Ovary (tissue), 9 donors: ENCODE measurements around the gene PRR15L. TPM values are rescaled to one million over a fixed set of nuclear protein-coding genes. Genes with fewer than 3 reads are reported as not detected.
"Not testable (repeated sequence)": the region's sequence is repeated elsewhere in the genome, so short reads cannot be mapped to it uniquely, and the experiment has no call there.

Source experiments
- DNase-seq, 5 donors: peaks; one replicate each; pipeline ENCODE4 v3.0.0-alpha.2; 2019 to 2020
- H3K27ac ChIP-seq, 2 donors: fragments of 200-600 bp; one replicate each; pipeline versions ENCODE4 v1.5.1 to v1.8.0; 2019 to 2022
- H3K27me3 ChIP-seq: fragments of 200-600 bp; one replicate; pipeline ENCODE4 v1.8.0; 2022
- H3K36me3 ChIP-seq: fragments of 200-600 bp; sonication (generic); one replicate; pipeline ENCODE4 v1.5.1; 2019
- H3K4me1 ChIP-seq: one replicate; pipeline ENCODE4 v1.8.1; 2013; ENCODE audit warnings: mild to moderate bottlenecking, moderate library complexity; ENCODE audit not compliant: insufficient read depth
- H3K4me3 ChIP-seq: fragments of 200-600 bp; sonication (generic); one replicate; pipeline ENCODE4 v1.5.1; 2017
- H3K9me3 ChIP-seq, 2 donors: fragments of 200-600 bp in 1 of 2; sonication (generic) in 1 of 2; one replicate each; pipeline versions ENCODE4 v1.5.1 to v1.8.1; 2013 to 2019; ENCODE audit warnings: mild to moderate bottlenecking in 1 of 2, moderate library complexity in 1 of 2
- EP300 ChIP-seq: sonication (generic); formaldehyde crosslinking; IDR thresholded peaks from one replicate; pipeline ENCODE4 v1.6.1; 2017; ENCODE audit warnings: antibody characterized with exemption
- POLR2A ChIP-seq: fragments of 450-650 bp; IDR thresholded peaks from one replicate; pipeline ENCODE4 v1.6.1; 2017; ENCODE audit warnings: antibody characterized with exemption, mild to moderate bottlenecking, moderate library complexity
- WGBS, 3 donors: extraction: QIAGEN DNeasy Blood & Tissue Kit in 1 of 3; methylation state at CpG; one replicate each; pipeline versions ENCODE4 v1.1.5 to v1.1.7; 2013 to 2017; 5-methylcytosine and 5-hydroxymethylcytosine counted together
- intact Hi-C, 4 donors: fragments of 100-400 bp; cut with DNase I; formaldehyde crosslinking; loops; one replicate each; pipeline versions ENCODE4 v1.11.0 to v1.15.1; 2022 to 2023
- polyA plus RNA-seq, 2 donors: library from polyadenylated mRNA; stranded (reverse); fragments of 200-250 nt in 1 of 2; fragments of 350-450 nt in 1 of 2; fragmentation: Illumina TruSeq in 1 of 2; extraction: RNeasy Lipid Tissue Mini Kit (QIAGEN cat#74804) in 1 of 2; gene quantifications; one replicate each; pipeline ENCODE4 v1.2.3, GENCODE V29; 2013 to 2014
- total RNA-seq, 7 donors: library from RNA; depleted of rRNA in 2 of 7; stranded (reverse); fragments of >200 nt in 2 of 7; fragmentation: NEBNext Ultra II Directional in 3 of 7; extraction: Animal tissue kit (Norgen Biotek cat#: 25700) in 3 of 7; gene quantifications; one replicate each; pipeline versions ENCODE4 v1.1.0 to v1.2.4, GENCODE V29; 2016 to 2023
- TF ChIP-seq, protein P1 (sequence below), 3 donors: fragments of 450-650 bp in 2 of 3; fragments of 200-600 bp in 1 of 3; IDR thresholded peaks; one replicate each; pipeline versions ENCODE4 v1.5.1 to v1.8.0; 2016 to 2022; ENCODE audit warnings: antibody characterized with exemption in 3 of 3, mild to moderate bottlenecking in 1 of 3
- donor health status: DM: no; HTN: no; CAD: no; lungs with moderate emphysema.
- donor health status: DM: no; HTN: no; CAD: no.
- donor health status: Bipolar disorder and iron deficiency.
- donor health status: DM: yes; HTN: yes; CAD: no.
- donor health status: DM: no; HTN: no; CAD: no.
- donor health status: DM: yes; HTN: yes; CAD: no.

Gene PRR15L
- total and polyA plus RNA-seq, 9 donors, result 0.16 to 22.3 (median 0.38) TPM

DNA sequence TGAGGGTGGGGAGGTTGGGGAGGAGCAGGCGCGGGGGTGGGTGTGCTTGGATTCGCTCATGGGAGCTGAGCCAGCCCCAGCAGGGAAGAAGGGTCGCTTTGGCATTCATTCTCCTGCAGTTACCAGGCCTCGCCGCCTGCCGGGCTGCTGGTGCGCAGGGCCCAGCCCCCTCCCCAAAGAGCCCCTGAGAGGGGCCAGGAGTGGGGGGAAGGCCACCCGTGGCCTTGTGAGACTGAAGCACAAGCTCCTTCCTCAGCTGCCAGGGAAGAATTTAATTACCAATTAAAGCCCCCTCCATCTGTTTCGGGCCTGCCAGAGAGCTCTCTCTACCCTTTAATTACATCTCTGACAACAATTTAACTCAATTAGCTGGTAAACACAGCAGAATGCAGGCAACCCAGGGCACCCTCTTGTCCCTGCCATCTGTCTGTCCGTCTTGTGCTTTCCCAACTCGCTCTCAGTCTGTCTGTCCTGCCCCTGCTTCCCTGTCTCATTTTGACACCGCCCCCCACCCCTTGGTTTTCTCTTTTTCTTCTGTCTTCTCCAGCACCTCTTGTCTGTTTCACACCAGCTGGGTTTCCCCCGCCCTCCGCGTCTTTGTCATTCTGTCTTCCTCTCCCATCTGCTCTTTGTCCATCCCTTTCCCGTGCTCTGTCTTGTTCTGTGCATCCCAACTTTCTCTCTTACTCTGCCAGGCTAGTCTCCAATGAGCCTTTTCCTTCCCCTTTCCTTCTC, 45.9 kb upstream of the PRR15L start:
- H3K36me3 ChIP-seq, result no peaks in the 10 kb centered on the region
- H3K4me3 ChIP-seq, result no peak overlapping the region
- intact Hi-C loops, result no loop called here
- H3K9me3 ChIP-seq, result no peaks in the 10 kb centered on the region
- no peak overlapping the region for H3K27ac ChIP-seq
- no peaks in the 10 kb centered on the region for H3K4me1 ChIP-seq
- TF ChIP-seq, protein P1, sequence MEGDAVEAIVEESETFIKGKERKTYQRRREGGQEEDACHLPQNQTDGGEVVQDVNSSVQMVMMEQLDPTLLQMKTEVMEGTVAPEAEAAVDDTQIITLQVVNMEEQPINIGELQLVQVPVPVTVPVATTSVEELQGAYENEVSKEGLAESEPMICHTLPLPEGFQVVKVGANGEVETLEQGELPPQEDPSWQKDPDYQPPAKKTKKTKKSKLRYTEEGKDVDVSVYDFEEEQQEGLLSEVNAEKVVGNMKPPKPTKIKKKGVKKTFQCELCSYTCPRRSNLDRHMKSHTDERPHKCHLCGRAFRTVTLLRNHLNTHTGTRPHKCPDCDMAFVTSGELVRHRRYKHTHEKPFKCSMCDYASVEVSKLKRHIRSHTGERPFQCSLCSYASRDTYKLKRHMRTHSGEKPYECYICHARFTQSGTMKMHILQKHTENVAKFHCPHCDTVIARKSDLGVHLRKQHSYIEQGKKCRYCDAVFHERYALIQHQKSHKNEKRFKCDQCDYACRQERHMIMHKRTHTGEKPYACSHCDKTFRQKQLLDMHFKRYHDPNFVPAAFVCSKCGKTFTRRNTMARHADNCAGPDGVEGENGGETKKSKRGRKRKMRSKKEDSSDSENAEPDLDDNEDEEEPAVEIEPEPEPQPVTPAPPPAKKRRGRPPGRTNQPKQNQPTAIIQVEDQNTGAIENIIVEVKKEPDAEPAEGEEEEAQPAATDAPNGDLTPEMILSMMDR (IDR thresholded peaks at IDR 0.05), result no peak
- TF ChIP-seq POLR2A (no peak), EP300 (no peak)
- 73 to 83% (median 73%) methylated on average over 17 of the region's 17 CpGs for WGBS, 3 donors
- H3K27me3 ChIP-seq, result no peaks in the 10 kb centered on the region
- no peak for DNase-seq

DNA sequence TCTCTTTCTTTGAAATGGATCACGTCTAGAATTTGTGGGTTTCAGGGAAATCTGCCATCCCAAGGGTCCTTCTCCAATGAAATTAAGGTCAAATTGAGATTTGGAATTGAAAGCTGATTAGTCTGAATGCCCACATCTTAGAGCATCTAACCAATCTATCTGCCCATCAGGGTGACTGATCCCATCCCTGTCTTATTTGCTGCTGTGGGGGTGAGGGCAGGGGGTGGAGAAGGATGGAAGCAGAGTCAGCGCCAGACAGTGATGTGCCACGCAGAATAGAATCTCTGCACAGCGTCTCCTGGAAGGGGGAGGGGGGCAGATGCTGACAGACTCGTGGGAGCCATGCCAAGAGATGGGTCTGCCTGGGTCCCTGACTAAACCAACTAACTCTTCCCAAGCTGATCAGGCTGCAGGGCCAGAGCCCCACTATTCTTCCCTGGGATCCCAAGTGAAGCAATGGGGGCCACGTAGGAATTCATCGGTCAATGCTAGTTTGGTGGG, 45.3 kb upstream of the PRR15L start:
- Histone ChIP-seq H3K4me1 (no peaks in the 10 kb centered on the region), H3K27ac (no peak overlapping the region), H3K27me3 (no peaks in the 10 kb centered on the region), H3K36me3 (no peaks in the 10 kb centered on the region), H3K9me3 (no peaks in the 10 kb centered on the region), H3K4me3 (no peak overlapping the region)
- intact Hi-C loops, result no loop called here
- TF ChIP-seq EP300 (no peak), POLR2A (no peak)
- TF ChIP-seq, protein P1 (IDR thresholded peaks at IDR 0.05), result no peak
- no peak for DNase-seq
- WGBS, 3 donors, result 60 to 63% (median 62%) methylated on average over 7 of the region's 7 CpGs

DNA sequence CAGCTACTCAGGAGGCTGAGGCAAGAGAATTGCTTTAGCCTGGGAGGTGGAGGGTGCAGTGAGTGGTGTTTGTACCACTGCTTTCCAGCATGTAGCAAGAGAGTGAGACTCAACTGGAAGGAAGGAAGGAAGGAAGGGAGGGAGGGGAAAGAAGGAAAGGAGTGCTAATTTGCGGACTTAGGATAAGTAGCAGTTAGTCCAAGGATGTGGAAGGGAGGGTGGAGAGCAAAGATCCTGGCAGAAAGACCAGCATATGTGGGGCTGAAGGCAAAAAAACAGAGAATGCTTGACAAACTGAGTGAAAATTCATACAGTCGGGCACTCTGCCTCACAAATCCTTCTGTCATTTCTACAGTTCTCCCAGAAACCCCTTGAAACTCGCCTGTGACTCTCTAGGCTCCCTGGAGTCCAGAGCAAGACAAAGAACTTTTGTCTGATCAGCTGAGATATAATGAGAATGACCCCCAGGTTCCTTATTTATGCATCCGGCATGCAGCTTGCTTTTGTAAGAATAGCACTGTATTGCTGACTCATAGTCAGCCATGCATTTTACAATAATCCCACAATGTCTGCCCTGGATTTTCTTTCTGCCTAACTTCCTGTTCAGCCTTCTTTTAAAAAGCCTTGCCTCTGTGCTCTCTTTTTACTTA, 44.7 kb upstream of the PRR15L start:
- DNase-seq, result no peak
- H3K36me3 ChIP-seq, result no peaks in the 10 kb centered on the region
- H3K4me1 ChIP-seq, result no peaks in the 10 kb centered on the region
- intact Hi-C loops, result no loop called here
- WGBS, 3 donors, result 62 to 73% (median 62%) methylated on average over 4 of the region's 4 CpGs
- H3K9me3 ChIP-seq, result no peaks in the 10 kb centered on the region
- no peak for TF ChIP-seq POLR2A
- no peak for TF ChIP-seq EP300
- TF ChIP-seq, protein P1 (IDR thresholded peaks at IDR 0.05), result no peak
- no peak overlapping the region for H3K27ac ChIP-seq
- no peaks in the 10 kb centered on the region for H3K27me3 ChIP-seq
- no peak overlapping the region for H3K4me3 ChIP-seq

GRCh38 chr17:48001657-48002056, 44.0 kb upstream of the PRR15L start:
- H3K27me3 ChIP-seq, H3K4me3 ChIP-seq, H3K27ac ChIP-seq, H3K9me3 ChIP-seq, intact Hi-C loops, H3K4me1 ChIP-seq, H3K36me3 ChIP-seq, DNase-seq: not testable (repeated sequence)
- 93 to 95% (median 93%) methylated on average over 5 of the region's 5 CpGs for WGBS, 3 donors

DNA sequence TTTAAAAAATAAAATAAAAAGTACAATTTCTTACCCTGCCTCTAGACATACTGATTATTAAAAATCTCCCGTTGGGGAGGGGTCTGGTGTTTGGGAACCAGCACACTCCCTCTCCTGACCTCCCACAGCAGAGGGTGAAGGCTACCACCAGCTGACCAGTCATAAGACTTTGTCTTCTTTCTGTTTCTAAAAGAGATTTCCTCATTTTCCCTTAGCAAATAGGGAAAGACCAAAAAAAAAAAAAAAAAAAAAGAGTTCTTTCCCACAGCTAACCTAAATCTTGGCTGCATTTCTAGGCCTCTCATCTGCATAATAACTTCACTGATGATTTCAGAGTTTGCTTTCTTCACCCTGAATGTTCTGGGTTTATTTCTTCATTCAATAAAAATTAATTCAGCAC, 43.5 kb upstream of the PRR15L start:
- Histone ChIP-seq H3K27ac (no peak overlapping the region), H3K27me3 (no peaks in the 10 kb centered on the region), H3K9me3 (no peaks in the 10 kb centered on the region), H3K4me3 (no peak overlapping the region), H3K4me1 (no peaks in the 10 kb centered on the region), H3K36me3 (no peaks in the 10 kb centered on the region)
- intact Hi-C loops, result no loop called here
- TF ChIP-seq, protein P1 (IDR thresholded peaks at IDR 0.05), result no peak
- no peak for TF ChIP-seq POLR2A
- no peak for TF ChIP-seq EP300
- 31 to 43% (median 40%) methylated on average over 1 of the region's 1 CpG for WGBS, 3 donors
- DNase-seq, result no peak
